GM19239 (cell line): Measurements from ENCODE around the gene CDC45.

Source experiments
- DNase-seq: peaks from one replicate; pipeline ENCODE4 v3.0.0; 2011; ENCODE audit warnings: low spot score; ENCODE audit not compliant: insufficient read length
- FAIRE-seq: peaks from 2 replicates; lab custom pipeline; 2011; peaks lifted over from hg19 to GRCh38; lab: Jason Lieb, UNC

Gene CDC45

DNA sequence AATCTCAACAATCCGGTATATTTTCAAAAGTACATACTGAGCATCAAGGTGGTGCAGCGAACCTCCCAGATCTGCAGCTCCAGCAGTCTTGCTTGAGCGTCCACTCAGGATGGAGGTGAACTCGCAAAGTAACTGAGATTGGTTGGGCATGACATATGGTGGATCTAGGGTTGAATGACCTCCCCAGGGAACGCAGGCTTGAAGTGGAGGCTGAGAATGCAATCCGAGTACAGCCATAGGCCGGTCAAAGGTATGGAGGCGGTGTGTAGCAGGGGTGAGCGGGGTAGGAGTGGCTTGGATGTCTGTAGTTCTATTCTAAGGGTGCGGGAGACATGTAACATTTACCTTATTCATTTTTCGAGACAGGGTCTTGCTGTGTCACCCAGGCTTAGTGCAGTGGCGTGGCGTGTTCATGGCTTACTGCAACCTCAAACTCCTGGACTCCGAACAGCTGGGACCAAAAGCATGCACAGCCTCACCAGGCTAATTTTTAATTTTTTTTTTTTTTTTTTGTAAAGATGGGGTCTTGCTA lies 31.6 kb upstream of the CDC45 start:
- FAIRE-seq = peak; percentile 83

DNA sequence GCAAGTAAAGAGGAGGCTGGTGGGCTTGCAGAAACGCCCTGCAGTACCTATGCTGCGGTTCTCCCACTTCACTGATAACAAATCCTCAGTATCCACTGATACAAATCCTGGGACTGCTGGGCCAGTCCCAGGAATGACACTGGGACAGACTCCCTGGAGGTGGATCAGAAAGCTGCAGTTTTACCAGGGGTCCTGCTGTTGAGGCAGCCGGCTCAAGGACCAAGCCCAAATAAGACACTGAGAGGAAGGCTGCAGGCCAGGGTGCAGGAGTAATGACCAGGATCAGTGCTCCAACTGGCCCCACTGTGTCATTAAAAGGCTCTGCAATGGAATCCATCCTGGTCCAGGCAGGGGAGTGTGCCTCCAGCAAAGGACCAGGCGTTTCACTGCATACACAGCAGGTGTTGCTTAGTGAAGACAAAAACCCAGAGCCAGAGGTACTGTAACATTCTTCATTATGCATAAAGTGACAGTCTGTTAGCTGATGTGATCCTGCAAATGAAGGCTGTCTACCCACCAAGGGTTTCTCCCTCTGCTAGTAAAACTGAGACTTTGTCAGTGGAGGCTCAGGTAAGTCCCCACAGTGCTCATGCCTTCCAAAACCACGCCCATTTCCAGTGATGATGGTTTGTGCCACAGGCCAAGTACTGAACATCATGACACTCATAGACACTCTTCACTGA lies 30.8 kb upstream of the CDC45 start:
- DNase-seq (peak; percentile 16), FAIRE-seq (peak; percentile 81)

More for the DNA sequence above, 31.6 kb upstream of the CDC45 start:
- peak; percentile 71 for DNase-seq

DNA sequence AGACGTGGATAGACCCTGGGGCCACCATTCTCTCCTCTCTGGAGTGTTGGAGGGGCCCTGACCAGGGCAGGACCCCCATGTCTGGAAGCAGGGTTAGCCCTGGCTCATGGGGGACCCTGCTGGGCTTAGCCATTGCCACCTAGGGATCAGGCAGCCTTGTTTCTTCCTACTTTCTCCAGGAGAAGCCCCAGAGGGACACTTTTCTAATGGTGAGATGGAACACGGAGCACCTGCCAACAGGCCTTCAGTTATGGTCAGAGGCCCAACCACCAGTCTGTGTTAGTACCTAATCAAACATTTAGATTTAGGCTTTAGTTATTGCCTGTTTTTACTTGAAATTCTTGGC lies 30.3 kb upstream of the CDC45 start:
- DNase-seq = no peak
- FAIRE-seq = no peak

DNA sequence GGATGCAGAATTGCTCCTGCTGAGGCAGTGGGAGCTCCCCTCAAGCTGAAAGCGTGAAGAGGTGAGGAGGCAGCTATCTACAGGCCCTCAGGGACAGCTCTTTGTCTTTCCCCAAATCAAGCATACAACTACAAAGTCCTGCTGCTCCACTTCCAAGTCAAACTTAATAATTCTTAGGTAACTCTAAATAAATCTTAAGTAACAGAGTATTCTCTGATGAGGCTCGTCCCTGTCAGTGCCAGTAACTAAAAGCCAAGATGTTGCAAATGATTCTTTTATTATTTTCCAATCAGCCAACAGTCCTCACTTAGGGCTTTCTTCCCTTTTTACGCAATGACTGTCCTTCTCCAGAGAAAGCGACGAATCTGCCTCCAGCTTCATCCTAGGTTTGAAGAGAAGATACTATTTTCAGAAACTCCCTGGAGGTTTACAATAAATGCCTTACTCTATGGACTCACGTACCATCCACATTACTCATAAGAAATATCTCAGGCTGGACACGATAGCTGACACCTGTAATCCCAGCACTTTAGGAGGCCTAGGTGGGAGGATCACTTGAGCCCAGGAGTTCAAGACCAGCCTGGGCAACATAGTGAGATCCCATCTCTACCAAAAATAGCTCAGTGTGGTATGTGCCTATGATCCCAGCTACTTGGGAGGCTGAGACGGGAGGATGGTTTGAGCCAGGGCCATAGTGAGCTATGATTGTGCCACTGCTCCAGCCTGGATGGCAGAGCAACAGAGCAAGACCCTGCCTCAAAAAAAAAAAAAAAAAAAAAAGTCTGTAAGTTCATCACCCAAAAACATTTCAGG lies 29.2 kb upstream of the CDC45 start:
- no peak for FAIRE-seq
- DNase-seq = no peak

DNA sequence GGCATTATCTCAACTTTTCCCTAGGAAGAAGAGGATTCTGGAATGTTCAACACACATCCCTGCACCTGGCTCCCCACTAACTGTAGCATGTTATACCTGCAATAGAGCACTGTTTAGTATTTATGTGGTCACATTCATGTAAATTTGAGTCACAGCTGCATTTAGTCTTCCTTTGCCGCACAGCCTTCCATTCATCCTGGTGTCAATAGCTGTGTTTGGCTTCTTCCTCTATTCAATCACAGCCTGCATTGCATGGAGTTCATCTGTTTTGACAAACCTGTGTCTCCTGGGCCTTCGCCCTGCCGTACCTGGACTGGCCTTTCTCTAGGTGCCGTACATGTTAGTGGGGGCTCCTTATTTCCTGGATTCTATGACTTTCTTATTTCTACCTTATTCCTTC lies 28.1 kb upstream of the CDC45 start:
- no peak for FAIRE-seq

DNA sequence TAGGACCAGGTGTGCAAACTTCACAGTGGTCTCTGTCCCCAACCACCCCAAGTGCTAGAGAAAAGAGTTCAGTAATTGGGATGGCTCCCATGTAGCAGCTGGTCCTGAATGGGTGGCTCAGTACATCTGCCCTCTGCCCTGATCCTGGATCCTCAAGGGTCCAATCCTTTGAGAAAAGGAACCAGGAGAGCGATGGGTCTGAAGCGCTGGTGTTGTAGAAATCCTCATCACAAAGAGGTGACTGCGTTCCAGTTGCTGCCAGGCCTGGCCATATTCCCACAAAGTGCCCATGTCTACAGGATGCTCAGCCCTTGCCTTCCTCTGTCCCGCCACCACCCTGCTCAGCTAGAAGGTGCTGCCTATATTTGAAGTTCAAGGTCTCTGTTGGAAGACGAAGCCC lies 26.0 kb upstream of the CDC45 start:
- no peak for FAIRE-seq
- no peak for DNase-seq

More for the DNA sequence above, 28.1 kb upstream of the CDC45 start:
- DNase-seq = no peak

DNA sequence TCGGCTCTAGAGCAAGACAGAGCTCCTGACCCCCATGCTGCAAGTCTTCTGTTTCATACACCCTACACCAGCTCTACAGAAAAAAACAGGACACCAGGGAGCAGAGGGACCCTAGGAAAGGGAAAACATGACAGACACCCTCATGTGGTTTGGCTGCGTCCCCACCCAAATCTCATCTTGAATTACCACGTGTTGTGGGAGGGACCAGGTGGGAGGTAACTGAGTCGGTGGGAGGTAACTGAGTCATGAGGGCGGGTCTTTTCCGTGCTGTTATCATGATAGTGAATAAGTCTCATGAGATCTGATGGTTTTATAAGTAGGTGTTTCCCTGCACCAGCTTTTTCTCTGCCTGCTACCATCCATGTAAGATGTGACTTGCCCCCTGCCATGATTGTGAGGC lies 25.6 kb upstream of the CDC45 start:
- no peak for FAIRE-seq
- DNase-seq = no peak

DNA sequence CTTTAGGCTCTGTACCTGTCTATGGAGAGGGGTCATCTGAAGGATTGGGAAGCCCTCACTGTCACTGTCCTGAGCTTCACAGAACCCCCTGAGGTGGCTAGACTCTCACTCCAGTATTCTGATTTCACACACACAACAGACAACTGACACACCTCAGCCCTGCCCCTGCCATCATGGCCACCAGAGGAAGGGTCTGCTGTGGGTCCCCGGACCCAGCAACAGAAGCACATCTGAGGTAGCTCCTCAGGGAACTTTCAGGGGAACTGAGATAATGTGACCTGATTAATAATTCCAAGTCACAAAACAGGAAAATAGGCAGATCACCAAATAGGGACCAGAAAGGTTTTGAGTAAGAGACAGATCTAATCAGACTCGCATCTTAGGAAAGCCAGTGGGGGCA lies 24.7 kb upstream of the CDC45 start:
- DNase-seq = no peak
- FAIRE-seq = no peak

DNA sequence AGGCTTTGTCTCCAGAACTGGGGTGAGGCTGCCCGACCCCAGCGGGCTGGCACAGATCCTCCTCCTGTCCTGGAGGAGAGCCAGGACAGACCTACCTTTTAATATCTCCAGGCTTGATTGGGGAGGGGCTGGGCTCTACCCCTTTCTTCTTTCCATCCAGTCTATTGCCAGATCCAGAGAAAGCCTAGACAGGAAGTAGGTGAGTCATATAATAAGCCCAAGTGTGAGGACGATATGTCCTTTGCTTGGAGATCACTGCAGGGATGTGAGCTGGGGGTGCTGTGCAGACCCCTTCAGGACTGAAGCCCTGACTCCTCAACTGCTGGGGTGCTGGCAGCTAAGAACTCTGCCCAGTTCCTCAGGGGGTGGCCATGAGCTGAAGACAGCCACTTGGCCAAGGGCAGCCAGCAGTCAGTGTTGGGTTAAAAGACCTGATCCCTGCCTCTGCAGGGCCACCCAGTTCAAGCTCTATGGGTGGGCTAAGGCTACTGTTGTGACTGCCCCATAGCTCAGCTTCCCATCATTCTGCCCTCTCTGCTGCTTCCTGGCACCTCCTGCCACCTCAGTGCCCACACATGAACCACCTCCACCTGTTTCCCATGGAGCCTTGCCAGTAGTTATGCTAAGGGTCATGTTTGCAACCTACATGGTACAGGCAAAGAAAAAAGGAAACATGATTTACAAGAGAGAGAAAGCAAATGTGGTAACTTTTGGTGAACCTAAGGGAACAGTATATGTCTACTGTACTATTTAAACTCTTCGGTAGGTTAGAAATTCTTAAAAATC lies 23.9 kb upstream of the CDC45 start:
- DNase-seq (no peak), FAIRE-seq (no peak)

DNA sequence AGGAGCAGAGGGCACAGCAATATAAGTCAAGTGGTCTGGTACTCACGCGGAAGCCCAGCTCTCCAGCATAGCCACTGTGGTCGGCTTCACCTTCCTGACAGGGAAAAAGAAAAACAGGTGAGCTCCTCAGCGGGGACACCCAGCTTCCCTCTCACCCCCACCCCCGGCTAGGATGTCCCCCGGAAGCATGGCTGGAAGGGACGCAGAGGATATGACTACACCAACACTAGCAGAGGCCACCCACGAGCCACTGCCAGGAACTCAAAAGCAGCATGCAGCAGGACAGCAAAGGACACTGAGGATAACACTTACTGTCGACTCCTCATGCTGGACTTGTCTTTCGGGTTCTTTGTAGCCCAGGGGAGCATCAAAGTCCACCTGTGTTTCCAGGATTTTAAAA lies 23.2 kb upstream of the CDC45 start:
- FAIRE-seq (no peak), DNase-seq (no peak)

DNA sequence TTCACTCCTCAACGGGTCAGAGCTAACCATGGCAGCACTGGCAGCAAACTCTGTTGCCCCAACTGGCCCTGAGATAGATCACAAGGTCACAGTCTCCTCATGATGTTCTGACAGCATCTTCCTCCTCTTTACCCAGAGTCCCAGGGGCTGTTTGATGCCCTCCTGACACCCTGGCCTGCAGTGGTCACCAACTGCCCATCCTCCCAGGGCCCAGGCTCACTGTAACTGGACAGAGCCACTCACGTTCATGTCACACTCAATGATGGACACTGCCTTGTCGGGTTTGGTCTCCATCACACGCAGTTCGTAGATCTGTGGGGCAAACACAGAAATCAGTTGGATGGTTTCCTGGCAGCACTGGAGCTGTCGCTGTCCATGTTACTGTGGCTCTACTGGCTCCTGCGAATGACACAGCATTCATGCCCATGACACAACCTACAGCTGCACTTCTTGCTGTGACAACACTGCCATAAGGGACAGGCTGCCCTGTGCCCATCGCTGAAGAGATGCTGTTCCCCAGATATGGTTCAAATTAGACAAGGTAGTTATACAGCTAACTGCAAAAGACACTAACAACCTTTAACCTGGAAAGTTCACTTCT lies 21.8 kb upstream of the CDC45 start:
- DNase-seq = no peak
- FAIRE-seq = no peak

DNA sequence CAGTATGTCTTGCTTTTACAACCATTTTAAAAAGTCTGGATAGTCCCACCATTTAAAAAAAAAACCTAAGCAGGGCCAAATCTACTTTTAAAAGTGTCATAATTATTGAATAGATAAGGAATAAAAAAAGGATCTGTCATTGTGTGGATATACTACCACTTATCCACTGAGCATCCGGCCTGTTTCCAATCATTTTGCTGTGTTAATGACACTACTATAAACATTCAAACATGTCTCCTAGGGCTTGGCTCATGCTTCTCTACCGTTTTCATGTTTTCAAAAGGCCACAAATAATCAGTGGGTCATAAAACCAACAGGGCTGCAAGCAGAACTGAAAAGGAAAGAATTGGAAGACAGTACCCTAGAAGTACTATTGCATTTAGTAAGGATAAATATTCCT lies 19.7 kb upstream of the CDC45 start:
- FAIRE-seq = no peak
- no peak for DNase-seq

DNA sequence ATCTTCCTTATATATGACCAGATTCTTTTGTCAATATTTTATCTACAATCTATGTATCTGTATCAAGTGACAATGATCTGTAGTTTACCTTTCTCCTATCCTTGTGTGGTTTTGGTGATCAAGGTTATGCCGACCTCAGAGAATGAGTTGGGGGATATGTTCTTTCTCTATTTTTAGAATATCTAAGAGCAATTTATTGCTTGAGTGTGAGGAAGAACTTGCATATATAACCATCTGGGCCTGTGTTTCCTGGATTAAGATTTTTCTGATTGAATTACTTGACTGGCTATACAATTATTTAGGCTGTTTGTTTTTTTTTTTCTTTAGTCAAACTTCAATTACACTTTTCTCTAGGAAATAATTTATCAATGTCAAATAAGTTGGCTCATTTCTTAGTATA lies 18.2 kb upstream of the CDC45 start:
- DNase-seq = no peak
- FAIRE-seq = no peak

DNA sequence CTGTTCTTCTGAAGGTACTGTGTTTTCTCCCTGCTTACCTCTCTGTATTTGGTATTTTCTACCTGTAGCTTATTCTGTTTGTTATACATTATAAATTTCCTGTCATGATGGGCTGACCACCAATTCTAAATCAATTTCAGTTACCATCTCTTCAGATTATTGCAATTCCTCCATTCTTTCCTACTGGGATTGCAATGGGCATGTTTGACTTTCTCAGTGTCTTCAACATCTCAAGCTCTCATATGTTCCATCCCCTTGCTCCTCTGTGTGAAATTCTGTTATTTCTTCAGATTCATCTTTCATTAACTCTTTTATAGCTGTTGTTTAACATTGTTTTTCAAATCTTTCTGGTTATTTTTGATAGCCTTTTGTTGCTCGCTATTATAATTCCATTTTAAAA lies 16.7 kb upstream of the CDC45 start:
- DNase-seq = no peak
- FAIRE-seq = no peak

DNA sequence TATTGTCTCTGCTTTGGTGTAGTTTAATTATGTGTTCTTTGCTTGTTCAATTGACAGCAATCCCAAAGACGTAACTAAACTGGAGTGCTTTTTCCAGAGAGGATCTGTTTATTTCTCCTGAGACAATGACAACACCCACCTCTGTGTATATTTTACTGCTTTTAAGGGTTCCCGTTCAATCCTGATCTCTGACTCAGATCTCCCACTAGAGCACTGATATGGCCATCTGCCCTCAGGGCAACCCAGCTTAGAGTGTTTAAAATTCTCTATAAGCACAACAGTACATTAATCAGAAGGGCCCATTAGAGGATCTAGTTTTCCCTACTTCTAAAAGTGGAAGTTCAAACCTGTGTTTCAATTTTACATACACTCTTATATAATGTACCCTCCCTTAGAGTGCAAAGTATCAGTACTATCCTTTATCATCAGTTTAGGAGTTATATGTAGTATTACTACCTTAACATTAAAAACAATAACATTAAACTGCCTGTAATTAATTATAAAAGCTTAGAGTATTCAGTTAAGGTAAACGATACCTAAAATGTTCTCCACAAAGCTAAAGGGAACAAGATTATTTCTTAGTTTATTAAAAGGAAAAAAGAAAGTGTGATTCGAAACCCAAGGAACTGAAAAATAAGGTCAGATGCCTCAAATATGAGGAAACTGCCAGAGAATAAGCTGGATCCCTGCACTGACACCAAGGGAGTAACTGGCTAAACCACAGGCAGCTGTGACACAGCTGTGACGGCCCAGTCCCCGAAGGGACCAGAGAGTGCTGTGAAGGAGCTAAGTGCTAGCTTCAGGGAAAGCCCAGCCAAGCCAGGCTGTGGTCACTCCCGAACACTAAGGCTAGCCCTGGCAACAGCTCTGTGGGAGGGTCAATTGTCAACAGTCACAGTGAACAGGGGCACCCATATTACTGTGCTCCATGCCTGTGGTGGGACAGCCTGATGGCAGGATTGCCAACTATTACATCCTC lies 15.9 kb upstream of the CDC45 start:
- DNase-seq (no peak), FAIRE-seq (no peak)

DNA sequence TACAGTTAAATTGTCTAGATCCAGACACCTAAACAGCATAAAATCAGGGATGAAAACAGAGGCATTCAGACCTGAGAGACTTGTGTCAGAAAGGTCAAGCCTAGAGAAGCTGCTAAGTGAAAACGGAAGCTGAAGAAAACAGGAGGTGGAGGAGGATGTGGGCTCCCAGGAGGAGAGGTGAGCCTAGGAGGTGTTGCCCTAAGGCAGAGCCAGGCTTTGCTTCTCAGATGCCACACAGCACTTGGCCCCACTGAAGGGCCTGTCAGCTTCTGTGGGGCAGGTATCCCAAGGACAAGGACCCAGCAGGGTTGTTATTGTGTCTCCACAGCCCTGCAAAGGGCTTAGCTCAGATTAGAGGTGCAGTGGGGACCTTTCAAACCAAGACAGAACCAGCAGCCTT lies 15.2 kb upstream of the CDC45 start:
- FAIRE-seq (no peak), DNase-seq (no peak)

DNA sequence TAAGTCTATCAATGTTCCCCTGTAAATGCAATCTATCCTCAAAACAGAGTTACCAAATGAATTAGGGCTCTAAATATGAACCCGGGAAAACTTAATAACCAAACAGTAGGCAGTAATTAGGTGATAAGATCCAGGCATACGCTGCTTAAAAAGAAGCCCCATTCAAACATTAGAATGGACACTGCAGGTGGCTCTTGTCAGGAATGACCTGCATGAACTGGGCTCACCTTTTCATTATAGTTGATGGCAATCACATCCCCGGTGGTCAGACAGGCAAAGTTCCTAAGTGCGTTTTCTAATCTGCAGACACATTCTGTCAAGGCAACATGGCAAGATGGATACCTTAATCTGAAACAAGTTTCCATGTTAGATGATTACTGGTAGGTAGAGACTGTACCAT lies 14.7 kb upstream of the CDC45 start:
- no peak for FAIRE-seq
- DNase-seq = no peak

DNA sequence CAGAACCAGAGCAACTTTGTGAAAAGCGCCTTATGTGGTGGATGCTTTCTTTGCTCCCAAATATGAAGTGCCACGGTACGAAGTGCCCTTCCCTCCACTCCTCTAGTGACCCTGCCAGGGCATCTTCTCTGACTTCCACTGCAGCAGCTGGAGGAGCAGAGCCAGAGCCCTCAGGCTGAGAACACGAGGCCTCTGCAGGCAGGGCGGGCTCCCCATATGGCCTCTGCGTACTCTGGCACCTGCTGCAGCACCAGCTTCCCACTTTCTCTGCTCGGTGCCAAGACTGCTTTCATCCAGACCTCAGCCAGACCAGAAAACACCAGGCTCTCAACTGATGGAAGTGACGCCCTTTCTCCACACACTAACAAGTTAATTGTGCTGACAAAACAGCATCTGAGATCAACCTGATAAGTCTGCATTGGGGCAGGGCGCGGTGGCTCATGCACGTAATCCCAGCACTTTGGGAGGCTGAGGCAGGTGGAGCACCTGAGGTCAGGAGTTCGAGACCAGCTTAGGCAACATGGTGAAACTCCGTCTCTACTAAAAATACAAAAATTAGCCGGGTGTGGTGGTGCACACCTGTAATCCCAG lies 13.5 kb upstream of the CDC45 start:
- DNase-seq = no peak
- no peak for FAIRE-seq
